Loucy (cell line): ENCODE measurements around the gene LETM1.

ENCODE experiments used
- CTCF ChIP-seq: fragments of 200-600 bp; sonication (generic); conservative IDR thresholded peaks from 2 replicates; pipeline ENCODE4 v1.5.1; 2014; ENCODE audit warnings: mild to moderate bottlenecking, antibody characterized with exemption, low read length
- EZH2phosphoT487 ChIP-seq: fragments of 200-600 bp; IDR thresholded peaks from 2 replicates; pipeline ENCODE4 v1.6.1; 2018; ENCODE audit warnings: antibody characterized with exemption, mild to moderate bottlenecking, moderate library complexity, borderline replicate concordance

- TF ChIP-seq CTCF, result no peak
- TF ChIP-seq EZH2phosphoT487, result no peak
These were observed 2.0 kb upstream of the LETM1 start for GRCh38 chr4:1857931-1858330.
